HCT116 (cell line): Measurements from ENCODE around the gene TEN1. TPM values are rescaled to one million over a fixed set of nuclear protein-coding genes. Genes with fewer than 3 reads are reported as not detected.
A peak's percentile ranks its signal among the peaks of the same experiment; 100 is the strongest.

Experiments used
- ATAC-seq: fragments of 200-7000 bp; cut with Tn5 transposase; 2 replicates; pipeline ENCODE4 v1.9.1; 2020; ENCODE audit warnings: mild to moderate bottlenecking, moderate library complexity
- BruUV-seq: library from RNA; stranded (reverse); fragments of 400-500 nt; replicated peaks from 2 replicates; lab custom pipeline; 2021; lab: Mats Ljungman, UMichigan
- CTCF ChIA-PET: fragments of 300-600 bp; sonication (Branson Sonifier 250); formaldehyde crosslinking; loops from one replicate; lab custom pipeline; 2021; ENCODE audit warnings: antibody characterized with exemption; lab: Charles Lee
- POLR2A ChIA-PET: fragments of 300-600, 350-600 bp; sonication (Branson Sonifier 250); formaldehyde crosslinking; loops from one replicate; lab custom pipeline; 2021; ENCODE audit warnings: antibody characterized with exemption; lab: Charles Lee
- RAD21 ChIA-PET, 2 experiments: fragments of 300-600 bp; sonication (Branson Sonifier 250); formaldehyde crosslinking; loops; one replicate each; lab custom pipeline; 2023; ENCODE audit warnings: low total read pairs in 2 of 2; ENCODE audit not compliant: uncharacterized antibody in 2 of 2, unreplicated experiment in 2 of 2, low non-redundant PET in 1 of 2; lab: Charles Lee
- DNase-seq: peaks from one replicate; pipeline ENCODE4 v3.0.0-alpha.2; 2010; ENCODE audit warnings: low read depth, low spot score
- H2AFZ ChIP-seq: fragments of 200-600 bp; shearing (Covaris generic), sonication (generic); 2 replicates; pipeline ENCODE4 v1.6.1; 2017; ENCODE audit warnings: low read depth, mixed run types, mixed read lengths, antibody characterized with exemption, low read length; ENCODE audit not compliant: poor library complexity, severe bottlenecking
- H3K27ac ChIP-seq: 2 replicates; pipeline ENCODE4 v1.5.1; 2012; ENCODE audit warnings: low read depth, low read length
- H3K27me3 ChIP-seq: fragments of 200-600 bp; sonication (generic); 2 replicates; pipeline ENCODE4 v1.6.1; 2016; ENCODE audit warnings: mixed run types, low read length, mixed read lengths; ENCODE audit not compliant: insufficient read depth
- H3K36me3 ChIP-seq, 2 experiments: fragments of 200-500 bp in 1 of 2; fragments of 200-600 bp in 1 of 2; sonication (Bioruptor generic) in 1 of 2; sonication (generic) in 1 of 2; 2 replicates each; pipeline versions ENCODE4 v1.5.1 to v1.6.1; 2014 to 2016; ENCODE audit warnings: low read length in 2 of 2, inconsistent platforms in 1 of 2, mixed read lengths in 1 of 2, mixed run types in 1 of 2; ENCODE audit not compliant: insufficient read depth in 2 of 2, control insufficient read depth in 1 of 2
- H3K4me1 ChIP-seq, 2 experiments: fragments of 200-600 bp in 1 of 2; sonication (generic) in 1 of 2; 2 replicates each; pipeline versions ENCODE4 v1.5.1 to v1.6.1; 2012 to 2017; ENCODE audit warnings: low read length in 2 of 2, inconsistent platforms in 1 of 2, mild to moderate bottlenecking in 1 of 2, mixed read lengths in 1 of 2, mixed run types in 1 of 2, moderate library complexity in 1 of 2; ENCODE audit not compliant: insufficient read depth in 2 of 2, control insufficient read depth in 1 of 2
- H3K4me2 ChIP-seq: fragments of 200-600 bp; sonication (generic); 2 replicates; pipeline ENCODE4 v1.6.1; 2017; ENCODE audit warnings: mixed run types, low read length, mixed read lengths
- H3K4me3 ChIP-seq, 2 experiments: fragments of 200-600 bp in 1 of 2; sonication (generic) in 1 of 2; replicated peaks in 1 of 2; 2 replicates each; pipeline ENCODE4 v1.5.1; 2011 to 2016; ENCODE audit warnings: low read length in 2 of 2, control low read depth in 1 of 2, low read depth in 1 of 2, mild to moderate bottlenecking in 1 of 2, mixed read lengths in 1 of 2, mixed run types in 1 of 2
- H3K79me2 ChIP-seq: fragments of 200-600 bp; sonication (generic); 2 replicates; pipeline ENCODE4 v1.6.1; 2017; ENCODE audit warnings: mild to moderate bottlenecking, mixed run types, low read length, moderate library complexity, mixed read lengths; ENCODE audit not compliant: insufficient read depth
- H3K9ac ChIP-seq: fragments of 200-600 bp; sonication (generic); 2 replicates; pipeline ENCODE4 v1.6.1; 2016; ENCODE audit warnings: low read length, mixed read lengths
- H3K9me2 ChIP-seq: fragments of 200-600 bp; sonication (generic), shearing (Covaris generic); 2 replicates; pipeline ENCODE4 v1.6.1; 2017; ENCODE audit warnings: mixed run types, mild to moderate bottlenecking, moderate library complexity; ENCODE audit not compliant: insufficient read depth
- H3K9me3 ChIP-seq, 2 experiments: fragments of 200-500 bp in 1 of 2; fragments of 200-600 bp in 1 of 2; sonication (Bioruptor generic) in 1 of 2; sonication (generic) in 1 of 2; 2 replicates each; pipeline ENCODE4 v1.6.1; 2014 to 2017; ENCODE audit warnings: low read length in 2 of 2, mixed read lengths in 2 of 2, inconsistent platforms in 1 of 2, low read depth in 1 of 2, mild to moderate bottlenecking in 1 of 2, mixed run types in 1 of 2, moderate library complexity in 1 of 2; ENCODE audit not compliant: control insufficient read depth in 1 of 2, insufficient read depth in 1 of 2
- H4K20me1 ChIP-seq: fragments of 200-600 bp; sonication (generic), shearing (Covaris generic); 2 replicates; pipeline ENCODE4 v1.6.1; 2017; ENCODE audit warnings: mixed run types, mild to moderate bottlenecking, moderate library complexity; ENCODE audit not compliant: insufficient read depth
- CBX3 ChIP-seq: IDR thresholded peaks from 2 replicates; pipeline ENCODE4 v1.6.1; 2012; ENCODE audit warnings: low read depth
- CTCF ChIP-seq, 3 experiments: fragments of 200-600 bp in 1 of 3; sonication (generic) in 1 of 3; IDR thresholded peaks in 2 of 3; conservative IDR thresholded peaks in 1 of 3; 2 replicates each; pipeline ENCODE4 v1.5.1; 2012 to 2017; ENCODE audit warnings: low read depth in 2 of 3, low read length in 2 of 3, antibody characterized with exemption in 1 of 3, borderline replicate concordance in 1 of 3, control low read depth in 1 of 3, mild to moderate bottlenecking in 1 of 3, mixed read lengths in 1 of 3, mixed run types in 1 of 3, moderate library complexity in 1 of 3; ENCODE audit not compliant: insufficient read depth in 1 of 3
- EGR1 ChIP-seq: IDR thresholded peaks from 2 replicates; pipeline ENCODE4 v1.6.1; 2012; ENCODE audit warnings: low read depth
- JUND ChIP-seq: IDR thresholded peaks from 2 replicates; pipeline ENCODE4 v1.6.1; 2012
- RAD21 ChIP-seq: IDR thresholded peaks from 2 replicates; pipeline ENCODE4 v1.6.1; 2012; ENCODE audit warnings: low read depth, mild to moderate bottlenecking
- REST ChIP-seq: IDR thresholded peaks from 2 replicates; pipeline ENCODE4 v1.6.1; 2012; ENCODE audit warnings: low read depth
- SRF ChIP-seq: IDR thresholded peaks from 2 replicates; pipeline ENCODE4 v1.6.1; 2012; ENCODE audit warnings: low read depth
- TCF7L2 ChIP-seq: IDR thresholded peaks from 2 replicates; pipeline ENCODE4 v1.7.0; 2011; ENCODE audit warnings: borderline replicate concordance, inconsistent platforms; ENCODE audit not compliant: insufficient read depth, insufficient read length; ENCODE audit errors: extremely low read depth
- ZBTB33 ChIP-seq: IDR thresholded peaks from 2 replicates; pipeline ENCODE4 v1.6.1; 2011; ENCODE audit warnings: mild to moderate bottlenecking, low read length, moderate library complexity; ENCODE audit not compliant: insufficient replicate concordance; ENCODE audit errors: extremely low read depth
- ZNF274 ChIP-seq: fragments of 200-500 bp; sonication (Bioruptor generic); IDR thresholded peaks from 2 replicates; pipeline ENCODE4 v1.6.1; 2014; ENCODE audit warnings: mild to moderate bottlenecking, low read depth, low read length, inconsistent platforms
- intact Hi-C: fragments of 100-400 bp; cut with micrococcal nuclease; formaldehyde crosslinking; loops from 2 replicates; pipeline ENCODE4 v1.10.0; 2022
- total RNA-seq: library from RNA; stranded (reverse); gene quantifications from one replicate; pipeline ENCODE4 v1.2.1, GENCODE V29; 2021; ENCODE audit not compliant: unreplicated experiment

Gene TEN1
- total RNA-seq, 1 experiment from 2014 or later = 18.5 TPM

GRCh38 chr17:76007131-76007849, 28.2 kb downstream of the TEN1 start:
- Histone ChIP-seq H3K36me3 (peaks cover 23 to 26% of the 10 kb centered on the region in 2 experiments; a peak in 2 of 4 replicates), H3K4me2 (no peak overlapping the region), H4K20me1 (no peaks in the 10 kb centered on the region), H3K4me3 (no peak overlapping the region), H2AFZ (no peak overlapping the region), H3K9me2 (no peaks in the 10 kb centered on the region), H3K4me1 (peaks cover 0 to 13% of the 10 kb centered on the region in 2 experiments; a peak in 2 of 4 replicates), H3K27ac (no peak overlapping the region; the same call in 1 of the 2 replicates), H3K9ac (no peak overlapping the region), H3K27me3 (no peaks in the 10 kb centered on the region), H3K9me3 (no peaks in the 10 kb centered on the region), H3K79me2 (no peaks in the 10 kb centered on the region)
- TF ChIP-seq RAD21 = no peak
- TF ChIP-seq CBX3 = no peak
- TF ChIP-seq REST = no peak
- no peak for TF ChIP-seq ZNF274
- TF ChIP-seq SRF = no peak
- no peak for TF ChIP-seq JUND
- TF ChIP-seq ZBTB33 = no peak
- no peak for TF ChIP-seq TCF7L2
- no peak for TF ChIP-seq EGR1
- no peak for TF ChIP-seq CTCF (IDR thresholded peaks at IDR 0.05 in 2 of 3, conservative IDR thresholded peaks at IDR 0.05 in 1 of 3; ENCODE audit: borderline replicate concordance in 1 of 3, insufficient read depth in 1 of 3, low read depth in 2 of 3, low read length in 2 of 3)
- ChIA-PET CTCF (interaction anchor here (0.9 to 7.1 kb wide), 4 partner anchors 8 to 273 kb away, joined by 3 to 68 read pairs (median 6); partner anchors contain the start of gene MRPL38), RAD21 (no interaction called here), POLR2A (interaction anchor here (0.8 kb wide), 1 partner anchor 98 kb away, joined by 3 read pairs; no protein-coding TSS in a partner anchor)
- intact Hi-C loops = no loop called here
- TSS peak; percentile 7 for BruUV-seq
- ATAC-seq = no peak
- DNase-seq = no peak
